Measurements from ENCODE around the gene PLK3. TPM values are rescaled to one million over a fixed set of nuclear protein-coding genes. Genes with fewer than 3 reads are reported as not detected.
A peak's percentile ranks its signal among the peaks of the same experiment; 100 is the strongest.

Gene PLK3
- total and polyA plus RNA-seq, 9 of the 15 experiments (the other 6 are each of a cell fraction or from before 2014, with no cell fraction given): 0.52 to 22.7 (median 11.0) TPM

DNA sequence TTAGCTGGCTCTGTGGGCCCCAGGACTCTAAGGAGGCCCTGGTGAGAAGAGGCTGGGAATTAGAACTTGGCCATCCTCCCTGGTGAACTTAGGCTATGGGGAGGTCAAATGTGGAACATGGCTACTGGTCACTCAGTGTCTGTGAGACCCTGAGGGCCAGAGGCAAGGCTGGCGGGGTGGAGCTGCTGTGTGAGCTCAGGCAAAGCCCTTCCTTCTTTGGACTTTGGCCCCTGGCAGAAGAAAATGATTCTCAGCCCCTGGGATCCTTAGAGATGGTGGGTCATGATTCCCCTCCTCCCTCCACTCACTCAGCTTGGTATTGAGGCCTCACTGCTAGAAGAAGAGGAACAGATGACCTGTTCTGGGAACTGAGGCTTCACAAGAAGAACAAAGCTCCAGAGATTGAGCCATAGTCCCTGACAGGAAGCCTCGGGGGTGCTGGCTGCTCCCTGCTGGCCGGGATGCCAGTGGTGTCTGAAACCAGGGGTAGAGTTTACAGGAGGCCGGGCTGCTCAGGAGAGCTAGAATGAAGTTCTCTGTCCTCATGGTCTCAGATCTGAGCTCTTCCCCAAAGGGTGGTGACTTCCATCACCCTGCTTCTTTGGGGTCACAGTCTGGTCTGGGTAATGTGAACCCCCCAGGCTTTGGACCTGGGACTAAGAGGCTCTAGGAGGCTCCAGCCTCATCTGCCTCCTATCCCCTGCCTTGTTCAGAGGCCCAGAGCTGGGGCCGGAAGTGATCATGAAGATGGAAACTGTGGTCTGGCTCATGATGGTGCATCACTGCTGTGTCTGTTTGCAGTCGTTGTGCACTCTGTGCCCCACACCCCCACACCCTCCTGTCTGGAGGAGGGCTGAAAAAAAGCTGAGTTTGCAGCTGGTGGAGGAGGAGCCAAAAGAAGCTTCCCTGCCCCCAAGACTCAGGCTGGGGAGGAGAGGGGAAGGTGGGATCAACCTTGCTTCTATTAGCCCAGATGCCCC, 9.1 kb downstream of the PLK3 start (continued):
- TF ChIP-seq SMC3 (conservative IDR thresholded peaks at IDR 0.05; ENCODE audit: insufficient read depth, low read depth, low read length): no peak
- TF ChIP-seq ZNF512 (tag; IDR thresholded peaks at IDR 0.05): no peak
- TF ChIP-seq MLX (CRISPR knock-in tag; conservative IDR thresholded peaks at IDR 0.05): no peak
- TF ChIP-seq ZNF785 (CRISPR knock-in tag; IDR thresholded peaks at IDR 0.05): no peak
- no peak for TF ChIP-seq ZNF444 (CRISPR knock-in tag; IDR thresholded peaks at IDR 0.05)
- peak; percentile 60 for TF ChIP-seq ZNF395 (CRISPR knock-in tag; IDR thresholded peaks at IDR 0.05)
- TF ChIP-seq USF2 (CRISPR knock-in tag; IDR thresholded peaks at IDR 0.05): no peak
- no peak for TF ChIP-seq KDM4B (IDR thresholded peaks at IDR 0.05; ENCODE audit: borderline replicate concordance in 2 of 2, low read depth in 1 of 2)
- no peak for TF ChIP-seq KLF13 (tag; IDR thresholded peaks at IDR 0.05; ENCODE audit: borderline replicate concordance, low read depth)
- no peak for TF ChIP-seq MTF1 (CRISPR knock-in tag; IDR thresholded peaks at IDR 0.05; ENCODE audit: borderline replicate concordance)
- TF ChIP-seq ETV1 (tag; conservative IDR thresholded peaks at IDR 0.05; ENCODE audit: low read depth): no peak
- no peak for TF ChIP-seq SOX6 (IDR thresholded peaks at IDR 0.05)
- no peak for TF ChIP-seq ZKSCAN8 (CRISPR knock-in tag; IDR thresholded peaks at IDR 0.05)
- TF ChIP-seq PTTG1 (tag; IDR thresholded peaks at IDR 0.05; ENCODE audit: low read depth): no peak
- no peak for TF ChIP-seq SFPQ (IDR thresholded peaks at IDR 0.05; ENCODE audit: low read depth, low read length)
- TF ChIP-seq, protein P1, sequence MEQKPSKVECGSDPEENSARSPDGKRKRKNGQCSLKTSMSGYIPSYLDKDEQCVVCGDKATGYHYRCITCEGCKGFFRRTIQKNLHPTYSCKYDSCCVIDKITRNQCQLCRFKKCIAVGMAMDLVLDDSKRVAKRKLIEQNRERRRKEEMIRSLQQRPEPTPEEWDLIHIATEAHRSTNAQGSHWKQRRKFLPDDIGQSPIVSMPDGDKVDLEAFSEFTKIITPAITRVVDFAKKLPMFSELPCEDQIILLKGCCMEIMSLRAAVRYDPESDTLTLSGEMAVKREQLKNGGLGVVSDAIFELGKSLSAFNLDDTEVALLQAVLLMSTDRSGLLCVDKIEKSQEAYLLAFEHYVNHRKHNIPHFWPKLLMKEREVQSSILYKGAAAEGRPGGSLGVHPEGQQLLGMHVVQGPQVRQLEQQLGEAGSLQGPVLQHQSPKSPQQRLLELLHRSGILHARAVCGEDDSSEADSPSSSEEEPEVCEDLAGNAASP (IDR thresholded peaks at IDR 0.05): no peak
- no peak; the same call in 1 of the 2 replicates for TF ChIP-seq ZNF766 (CRISPR knock-in tag; conservative IDR thresholded peaks at IDR 0.05)
- TF ChIP-seq EGR1 (conservative IDR thresholded peaks at IDR 0.05): peak; percentile 85
